Uterus (tissue), 4 donors: Measurements from ENCODE around the gene GMPPB. TPM values are rescaled to one million over a fixed set of nuclear protein-coding genes. Genes with fewer than 3 reads are reported as not detected.
"Not testable (repeated sequence)": the region's sequence is repeated elsewhere in the genome, so short reads cannot be mapped to it uniquely, and the experiment has no call there.

Experiments used
- DNase-seq, 2 donors: peaks; one replicate each; pipeline ENCODE4 v3.0.0-alpha.2; 2019 to 2020
- H3K27ac ChIP-seq, 2 donors: fragments of 200-600 bp; sonication (generic); 1 replicate in 1 of 2; 2 replicates in 1 of 2; pipeline ENCODE4 v1.5.1; 2016 to 2018
- H3K27me3 ChIP-seq, 2 donors: fragments of 200-600 bp; sonication (generic); one replicate each; pipeline ENCODE4 v1.5.1; 2018 to 2019; ENCODE audit warnings: control low read depth in 1 of 2
- H3K36me3 ChIP-seq, 2 donors: fragments of 200-600 bp; sonication (generic); one replicate each; pipeline ENCODE4 v1.5.1; 2019; ENCODE audit warnings: control low read depth in 1 of 2
- H3K4me1 ChIP-seq, 2 donors: fragments of 200-600 bp; sonication (generic); one replicate each; pipeline ENCODE4 v1.5.1; 2018 to 2019; ENCODE audit warnings: control low read depth in 1 of 2
- H3K4me3 ChIP-seq, 2 donors: fragments of 200-600 bp; sonication (generic); 1 replicate in 1 of 2; 2 replicates in 1 of 2; pipeline ENCODE4 v1.5.1; 2018 to 2019; ENCODE audit warnings: mild to moderate bottlenecking in 1 of 2
- H3K9me3 ChIP-seq, 2 donors: fragments of 200-600 bp; sonication (generic); one replicate each; pipeline ENCODE4 v1.5.1; 2019; ENCODE audit warnings: control low read depth in 1 of 2
- POLR2A ChIP-seq, 2 donors: fragments of 450-650 bp; IDR thresholded peaks; one replicate each; pipeline ENCODE4 v1.6.1; 2016; ENCODE audit warnings: antibody characterized with exemption in 2 of 2, mild to moderate bottlenecking in 1 of 2, moderate library complexity in 1 of 2
- intact Hi-C: fragments of 100-400 bp; cut with DNase I; formaldehyde crosslinking; loops from one replicate; pipeline ENCODE4 v1.15.1; 2023; ENCODE audit warnings: low total_unique reads
- total RNA-seq, 4 donors: library from RNA; depleted of rRNA in 3 of 4; stranded (reverse); fragments of >200 nt in 3 of 4; gene quantifications; one replicate each; pipeline versions ENCODE4 v1.1.0 to v1.2.4, GENCODE V29; 2014 to 2023
- TF ChIP-seq, protein P1 (sequence below), 4 experiments: fragments of 200-600 bp in 2 of 4; fragments of 450-650 bp in 2 of 4; sonication (generic) in 2 of 4; IDR thresholded peaks; one replicate each; pipeline ENCODE4 v1.5.1; 2016 to 2019; ENCODE audit warnings: antibody characterized with exemption in 4 of 4, mild to moderate bottlenecking in 2 of 4, moderate library complexity in 1 of 4
- donor health status: DM: yes; HTN: yes; CAD: no.

The GMPPB gene
- total RNA-seq, 4 donors from 2014 or later = 7.7 to 44.8 (median 27.1) TPM

GRCh38 chr3:49756036-49756435 lies 32.3 kb upstream of the GMPPB start:
- Histone ChIP-seq H3K36me3 (no peaks in the 10 kb centered on the region), H3K4me1 (peaks cover 0 to 6% of the 10 kb centered on the region in 2 donors), H3K4me3 (no peak overlapping the region), H3K9me3 (no peaks in the 10 kb centered on the region), H3K27me3 (no peaks in the 10 kb centered on the region), H3K27ac (no peak overlapping the region)
- no peak for DNase-seq
- intact Hi-C loops = no loop called here
- TF ChIP-seq POLR2A (IDR thresholded peaks at IDR 0.05) = no peak
- TF ChIP-seq, protein P1, sequence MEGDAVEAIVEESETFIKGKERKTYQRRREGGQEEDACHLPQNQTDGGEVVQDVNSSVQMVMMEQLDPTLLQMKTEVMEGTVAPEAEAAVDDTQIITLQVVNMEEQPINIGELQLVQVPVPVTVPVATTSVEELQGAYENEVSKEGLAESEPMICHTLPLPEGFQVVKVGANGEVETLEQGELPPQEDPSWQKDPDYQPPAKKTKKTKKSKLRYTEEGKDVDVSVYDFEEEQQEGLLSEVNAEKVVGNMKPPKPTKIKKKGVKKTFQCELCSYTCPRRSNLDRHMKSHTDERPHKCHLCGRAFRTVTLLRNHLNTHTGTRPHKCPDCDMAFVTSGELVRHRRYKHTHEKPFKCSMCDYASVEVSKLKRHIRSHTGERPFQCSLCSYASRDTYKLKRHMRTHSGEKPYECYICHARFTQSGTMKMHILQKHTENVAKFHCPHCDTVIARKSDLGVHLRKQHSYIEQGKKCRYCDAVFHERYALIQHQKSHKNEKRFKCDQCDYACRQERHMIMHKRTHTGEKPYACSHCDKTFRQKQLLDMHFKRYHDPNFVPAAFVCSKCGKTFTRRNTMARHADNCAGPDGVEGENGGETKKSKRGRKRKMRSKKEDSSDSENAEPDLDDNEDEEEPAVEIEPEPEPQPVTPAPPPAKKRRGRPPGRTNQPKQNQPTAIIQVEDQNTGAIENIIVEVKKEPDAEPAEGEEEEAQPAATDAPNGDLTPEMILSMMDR (IDR thresholded peaks at IDR 0.05) = no peak

GRCh38 chr3:49754536-49754935 lies 30.8 kb upstream of the GMPPB start:
- TF ChIP-seq POLR2A (IDR thresholded peaks at IDR 0.05) = no peak
- TF ChIP-seq, protein P1 (IDR thresholded peaks at IDR 0.05) = no peak
- Histone ChIP-seq H3K36me3 (no peaks in the 10 kb centered on the region), H3K27ac (no peak overlapping the region), H3K27me3 (no peaks in the 10 kb centered on the region), H3K9me3 (no peaks in the 10 kb centered on the region), H3K4me3 (no peak overlapping the region), H3K4me1 (peaks cover 0 to 6% of the 10 kb centered on the region in 2 donors)
- no peak for DNase-seq
- intact Hi-C loops = no loop called here

DNA sequence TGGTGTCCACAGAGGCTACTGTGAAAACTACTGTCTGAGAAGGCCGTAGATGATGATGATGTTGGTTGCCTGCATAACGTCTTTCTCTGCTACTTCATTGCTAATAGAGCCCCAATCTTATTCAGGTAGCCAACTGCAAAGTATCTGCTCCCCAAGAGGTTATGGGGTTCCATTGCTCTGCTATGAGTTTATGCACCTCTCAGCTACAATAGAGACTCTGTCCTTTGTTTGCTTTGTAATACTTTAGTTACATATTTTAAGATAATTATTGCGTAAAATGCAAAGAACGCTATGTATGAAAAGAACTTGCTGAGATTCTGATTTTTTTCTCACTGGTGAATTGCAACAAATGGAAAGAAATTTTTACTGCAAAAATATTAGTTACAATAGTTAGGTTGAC lies 27.8 kb upstream of the GMPPB start:
- intact Hi-C loops = no loop called here
- peaks cover 0 to 9% of the 10 kb centered on the region in 2 donors for H3K4me1 ChIP-seq
- TF ChIP-seq, protein P1 (IDR thresholded peaks at IDR 0.05) = no peak
- no peak for TF ChIP-seq POLR2A (IDR thresholded peaks at IDR 0.05)

GRCh38 chr3:49750056-49750455 lies 26.3 kb upstream of the GMPPB start:
- Histone ChIP-seq H3K27ac (no peak overlapping the region), H3K4me1 (peaks cover 0 to 3% of the 10 kb centered on the region in 2 donors), H3K4me3 (no peak overlapping the region), H3K36me3 (no peaks in the 10 kb centered on the region), H3K27me3 (no peaks in the 10 kb centered on the region), H3K9me3 (no peaks in the 10 kb centered on the region)
- DNase-seq = no peak
- no peak for TF ChIP-seq POLR2A (IDR thresholded peaks at IDR 0.05)
- TF ChIP-seq, protein P1 (IDR thresholded peaks at IDR 0.05) = no peak
- intact Hi-C loops = no loop called here

More for the DNA sequence above, 27.8 kb upstream of the GMPPB start:
- no peaks in the 10 kb centered on the region for H3K27me3 ChIP-seq
- no peaks in the 10 kb centered on the region for H3K36me3 ChIP-seq
- DNase-seq = no peak
- H3K9me3 ChIP-seq = no peaks in the 10 kb centered on the region
- no peak overlapping the region for H3K4me3 ChIP-seq
- no peak overlapping the region for H3K27ac ChIP-seq

DNA sequence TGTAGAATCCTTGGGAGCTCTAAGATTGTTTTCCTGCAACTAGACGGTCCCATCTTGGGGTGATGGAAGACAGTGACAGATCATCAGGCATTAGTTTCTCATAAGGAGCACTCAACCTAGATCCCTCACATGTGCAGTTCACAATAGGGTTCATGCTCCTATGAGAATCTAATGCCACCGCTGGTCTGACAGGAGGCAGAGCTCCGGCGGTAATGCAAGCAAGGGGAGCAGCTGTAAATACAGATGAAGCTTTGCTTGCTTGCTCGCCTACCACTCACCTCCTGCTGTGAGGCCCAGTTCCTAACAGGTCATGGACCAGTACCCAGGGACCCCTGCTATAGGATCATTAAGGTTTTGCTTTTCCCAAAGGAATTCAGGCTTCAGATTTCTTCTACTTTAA lies 25.1 kb upstream of the GMPPB start:
- H3K4me1 ChIP-seq, H3K9me3 ChIP-seq, intact Hi-C loops, H3K27me3 ChIP-seq, H3K27ac ChIP-seq, DNase-seq, H3K36me3 ChIP-seq, H3K4me3 ChIP-seq: not testable (repeated sequence)
